IMR-90 (cell line): ENCODE measurements around the gene CRTAP. TPM values are rescaled to one million over a fixed set of nuclear protein-coding genes. Genes with fewer than 3 reads are reported as not detected.

Source experiments
- ATAC-seq: fragments of 200-7000 bp; cut with Tn5 transposase; 2 replicates; pipeline ENCODE4 v1.9.1; 2020; ENCODE audit warnings: low read depth, mild to moderate bottlenecking, moderate library complexity
- BruUV-seq: library from RNA; stranded (reverse); fragments of 400-500 nt; replicated peaks from 2 replicates; lab custom pipeline; 2021; lab: Mats Ljungman, UMichigan
- CTCF ChIA-PET: fragments of 300-600 bp; formaldehyde crosslinking; extraction: SDS; loops from one replicate; lab custom pipeline; 2021; ENCODE audit warnings: antibody characterized with exemption; lab: Yijun Ruan, JAX
- POLR2A ChIA-PET: fragments of 300-600 bp; sonication (Branson Sonifier 250); formaldehyde crosslinking; loops from one replicate; lab custom pipeline; 2022; ENCODE audit warnings: antibody characterized with exemption; ENCODE audit not compliant: unreplicated experiment; lab: Charles Lee
- DNase-seq: peaks from one replicate; pipeline ENCODE4 v3.0.0; 2013
- H2AFZ ChIP-seq: replicated peaks from 2 replicates; pipeline ENCODE3; 2013; ENCODE audit warnings: low read length, mild to moderate bottlenecking; ENCODE audit not compliant: poor library complexity
- H2AK5ac ChIP-seq: 2 replicates; pipeline ENCODE4 v1.6.1; 2013; ENCODE audit warnings: low read depth, low read length, inconsistent platforms
- H2AK9ac ChIP-seq: replicated peaks from 2 replicates; pipeline ENCODE3; 2013; ENCODE audit warnings: mild to moderate bottlenecking, low read depth, low read length, moderate library complexity; ENCODE audit not compliant: poor library complexity
- H2BK120ac ChIP-seq: 2 replicates; pipeline ENCODE4 v1.6.1; 2013; ENCODE audit warnings: low read depth, low read length, inconsistent platforms
- H2BK15ac ChIP-seq: 3 replicates; pipeline ENCODE4 v1.6.1; 2013; ENCODE audit warnings: low read depth, low read length, inconsistent platforms
- H2BK20ac ChIP-seq: 2 replicates; pipeline ENCODE4 v1.6.1; 2013; ENCODE audit warnings: low read depth, mild to moderate bottlenecking, inconsistent platforms, low read length, moderate library complexity
- H2BK5ac ChIP-seq: 2 replicates; pipeline ENCODE4 v1.6.1; 2013; ENCODE audit warnings: mild to moderate bottlenecking, low read depth, low read length, inconsistent platforms; ENCODE audit not compliant: poor library complexity, severe bottlenecking
- H3K14ac ChIP-seq: replicated peaks from 2 replicates; pipeline ENCODE4 v1.6.1; 2013; ENCODE audit warnings: low read depth, low read length, inconsistent platforms
- H3K18ac ChIP-seq: 2 replicates; pipeline ENCODE4 v1.6.1; 2013; ENCODE audit warnings: low read depth, low read length, control low read depth
- H3K23ac ChIP-seq: 2 replicates; pipeline ENCODE4 v1.6.1; 2013; ENCODE audit warnings: low read depth, low read length, inconsistent platforms
- H3K27ac ChIP-seq: 2 replicates; pipeline ENCODE4 v1.5.1; 2013; ENCODE audit warnings: mild to moderate bottlenecking, control low read depth, low read length; ENCODE audit not compliant: insufficient read depth
- H3K27me3 ChIP-seq: 2 replicates; pipeline ENCODE4 v1.6.1; 2013; ENCODE audit warnings: low read length; ENCODE audit not compliant: control insufficient read depth, insufficient read depth
- H3K36me3 ChIP-seq: 2 replicates; pipeline ENCODE4 v1.6.1; 2013; ENCODE audit warnings: low read length, mixed read lengths; ENCODE audit not compliant: control insufficient read depth, insufficient read depth
- H3K4ac ChIP-seq: 2 replicates; pipeline ENCODE4 v1.6.1; 2013; ENCODE audit warnings: low read depth, low read length, inconsistent platforms
- H3K4me1 ChIP-seq: 2 replicates; pipeline ENCODE4 v1.6.1; 2013; ENCODE audit warnings: low read length, mixed read lengths; ENCODE audit not compliant: control insufficient read depth, insufficient read depth
- H3K4me2 ChIP-seq: 2 replicates; pipeline ENCODE4 v1.6.1; 2013; ENCODE audit warnings: low read depth, mild to moderate bottlenecking, control low read depth, low read length, moderate library complexity
- H3K4me3 ChIP-seq: 2 replicates; pipeline ENCODE4 v1.5.1; 2013; ENCODE audit warnings: low read depth, mild to moderate bottlenecking, control low read depth, low read length, moderate library complexity; ENCODE audit not compliant: insufficient read depth
- H3K56ac ChIP-seq: 2 replicates; pipeline ENCODE4 v1.6.1; 2013; ENCODE audit warnings: low read length, inconsistent platforms; ENCODE audit not compliant: insufficient read depth; ENCODE audit errors: extremely low read depth
- H3K79me1 ChIP-seq, 2 experiments: 2 replicates each; pipeline ENCODE4 v1.6.1; 2013; ENCODE audit warnings: low read length in 2 of 2, inconsistent platforms in 1 of 2, low read depth in 1 of 2
- H3K9ac ChIP-seq: 2 replicates; pipeline ENCODE4 v1.6.1; 2013; ENCODE audit warnings: low read depth, low read length, control low read depth
- H3K9me1 ChIP-seq: 2 replicates; pipeline ENCODE4 v1.6.1; 2013; ENCODE audit warnings: low read length, inconsistent platforms; ENCODE audit not compliant: insufficient read depth
- H3K9me3 ChIP-seq: 2 replicates; pipeline ENCODE4 v1.6.1; 2013; ENCODE audit warnings: low read length; ENCODE audit not compliant: control insufficient read depth, insufficient read depth
- H4K20me1 ChIP-seq: 2 replicates; pipeline ENCODE4 v1.6.1; 2013; ENCODE audit warnings: low read length, inconsistent platforms; ENCODE audit not compliant: insufficient read depth
- H4K5ac ChIP-seq: 2 replicates; pipeline ENCODE4 v1.6.1; 2013; ENCODE audit warnings: mild to moderate bottlenecking, low read depth, low read length, control low read depth
- H4K8ac ChIP-seq, 2 experiments: 2 replicates each; pipeline ENCODE4 v1.6.1; 2013; ENCODE audit warnings: low read depth in 2 of 2, low read length in 2 of 2, control low read depth in 1 of 2, inconsistent platforms in 1 of 2
- H4K91ac ChIP-seq: 2 replicates; pipeline ENCODE4 v1.6.1; 2013; ENCODE audit warnings: low read depth, low read length, inconsistent platforms; ENCODE audit not compliant: insufficient read depth
- BHLHE40 ChIP-seq: fragments of 150-350 bp; IDR thresholded peaks from 2 replicates; pipeline ENCODE4 v1.6.1; 2016; ENCODE audit warnings: mild to moderate bottlenecking, low read depth, low read length
- CEBPB ChIP-seq: IDR thresholded peaks from 2 replicates; pipeline ENCODE4 v1.6.1; 2012; ENCODE audit warnings: low read depth, low read length, improper control_type of control experiment
- CHD1 ChIP-seq: IDR thresholded peaks from 2 replicates; pipeline ENCODE4 v1.6.1; 2012; ENCODE audit warnings: low read depth, low read length, improper control_type of control experiment
- CTCF ChIP-seq: conservative IDR thresholded peaks from 2 replicates; pipeline ENCODE4 v1.5.1; 2012; ENCODE audit warnings: mild to moderate bottlenecking, low read depth, low read length, improper control_type of control experiment
- FOS ChIP-seq: fragments of 150-350 bp; IDR thresholded peaks from 2 replicates; pipeline ENCODE4 v1.6.1; 2016; ENCODE audit warnings: low read depth, low read length
- MAFK ChIP-seq: IDR thresholded peaks from 2 replicates; pipeline ENCODE4 v1.6.1; 2012; ENCODE audit warnings: low read depth, low read length, improper control_type of control experiment
- MAZ ChIP-seq: IDR thresholded peaks from 2 replicates; pipeline ENCODE4 v1.6.1; 2012; ENCODE audit warnings: low read depth, mild to moderate bottlenecking, low read length, improper control_type of control experiment, moderate library complexity, borderline replicate concordance
- MXI1 ChIP-seq: IDR thresholded peaks from 2 replicates; pipeline ENCODE4 v1.6.1; 2012; ENCODE audit warnings: low read depth, mild to moderate bottlenecking, low read length, moderate library complexity, borderline replicate concordance
- NFE2L2 ChIP-seq: fragments of 150-350 bp; IDR thresholded peaks from 2 replicates; pipeline ENCODE4 v1.6.1; 2016; ENCODE audit warnings: low read depth, mild to moderate bottlenecking, low read length
- POLR2A ChIP-seq: IDR thresholded peaks from 2 replicates; pipeline ENCODE4 v1.6.1; 2012; ENCODE audit warnings: mild to moderate bottlenecking, low read depth, low read length
- RAD21 ChIP-seq: IDR thresholded peaks from 2 replicates; pipeline ENCODE4 v1.6.1; 2012; ENCODE audit warnings: low read length, improper control_type of control experiment
- RCOR1 ChIP-seq: IDR thresholded peaks from 2 replicates; pipeline ENCODE4 v1.6.1; 2012; ENCODE audit warnings: mild to moderate bottlenecking, low read length, improper control_type of control experiment; ENCODE audit not compliant: insufficient replicate concordance
- RFX5 ChIP-seq: IDR thresholded peaks from 2 replicates; pipeline ENCODE4 v1.8.0; 2012; ENCODE audit warnings: low read depth, mild to moderate bottlenecking, low read length, moderate library complexity
- SMC3 ChIP-seq: fragments of 150-350 bp; IDR thresholded peaks from 2 replicates; pipeline ENCODE4 v1.6.1; 2016; ENCODE audit warnings: low read depth, mild to moderate bottlenecking, antibody characterized with exemption, low read length, moderate library complexity
- WGBS, 2 experiments: methylation state at CpG; one replicate each; pipeline versions ENCODE4 v1.1.5 to v1.1.7; 2013; ENCODE audit warnings: missing lambda C conversion rate in 2 of 2; ENCODE audit not compliant: insufficient read length in 1 of 2; ENCODE audit errors: extremely low coverage in 2 of 2; 5-methylcytosine and 5-hydroxymethylcytosine counted together
- dilution Hi-C: fragments of 300-500 bp; cut with HindIII; formaldehyde crosslinking; loops from one replicate; pipeline ENCODE4 v1.14.3; 2018; ENCODE audit warnings: low sequenced_read_pairs; ENCODE audit not compliant: unreplicated experiment
- in situ Hi-C: fragments of 300-500 bp; cut with MboI; formaldehyde crosslinking; loops from 3 replicates; pipeline ENCODE4 v1.14.3; 2019; ENCODE audit warnings: low sequenced_read_pairs, inconsistent platforms, mixed read lengths
- intact Hi-C: fragments of 100-400 bp; cut with micrococcal nuclease; formaldehyde crosslinking; loops from 2 replicates; pipeline ENCODE4 v1.10.0; 2022
- polyA plus RNA-seq, 3 experiments: library from polyadenylated mRNA; depleted of rRNA; stranded (reverse); fragments of >200 nt; gene quantifications; 2 replicates each; pipeline ENCODE4 v1.2.3, GENCODE V29; 2012; ENCODE audit warnings: low replicate concordance in 1 of 3
- total RNA-seq: library from RNA; depleted of rRNA; stranded (reverse); fragments of >200 nt; gene quantifications from 2 replicates; pipeline ENCODE4 v1.2.3, GENCODE V29; 2012
- TF ChIP-seq, protein P1 (sequence below): fragments of 150-350 bp; IDR thresholded peaks from 2 replicates; pipeline ENCODE4 v1.6.1; 2016; ENCODE audit warnings: low read depth, mild to moderate bottlenecking, low read length, moderate library complexity, borderline replicate concordance
- TF ChIP-seq, protein P2 (sequence below): fragments of 150-350 bp; IDR thresholded peaks from 2 replicates; pipeline ENCODE4 v1.6.1; 2017; ENCODE audit warnings: mild to moderate bottlenecking, antibody characterized with exemption, low read length, low read depth

The CRTAP gene
- total and polyA plus RNA-seq, 2 of the 4 experiments (the other 2 are of a cell fraction): 108 to 205 TPM

GRCh38 chr3:33174711-33175414 lies 61.0 kb downstream of the CRTAP start:
- Histone ChIP-seq H2BK120ac (no peak overlapping the region), H3K9me1 (peaks cover 5% of the 10 kb centered on the region), H3K4ac (no peak overlapping the region), H3K4me1 (no peaks in the 10 kb centered on the region), H4K8ac (no peak overlapping the region), H4K20me1 (no peaks in the 10 kb centered on the region), H2BK5ac (no peak overlapping the region), H2BK15ac (no peak overlapping the region), H3K4me2 (no peak overlapping the region), H4K91ac (no peak overlapping the region), H3K14ac (no peak overlapping the region), H3K79me1 (no peaks in the 10 kb centered on the region), H3K18ac (no peak overlapping the region), H2AK5ac (no peak overlapping the region), H3K36me3 (no peaks in the 10 kb centered on the region), H3K9me3 (no peaks in the 10 kb centered on the region), H3K23ac (no peak overlapping the region), H2AK9ac (no peak overlapping the region), H3K27me3 (no peaks in the 10 kb centered on the region), H3K9ac (no peak overlapping the region), H3K4me3 (no peak overlapping the region), H2BK20ac (no peak overlapping the region), H2AFZ (peak overlapping the region; percentile 17), H4K5ac (no peak overlapping the region), H3K27ac (no peak overlapping the region), H3K56ac (no peak overlapping the region)
- peak; percentile 10 for DNase-seq
- dilution Hi-C loops (no loop called here), in situ Hi-C loops (no loop called here), intact Hi-C loops (no loop called here)
- TF ChIP-seq MAZ: no peak
- TF ChIP-seq SMC3: no peak
- TF ChIP-seq CTCF: no peak
- TF ChIP-seq MXI1: no peak
- no peak for TF ChIP-seq RFX5
- no peak for TF ChIP-seq POLR2A
- no peak for TF ChIP-seq MAFK
- TF ChIP-seq CHD1: no peak
- no peak for TF ChIP-seq RCOR1
- no peak for TF ChIP-seq FOS
- no peak for TF ChIP-seq RAD21
- TF ChIP-seq NFE2L2: no peak
- no peak for TF ChIP-seq BHLHE40
- TF ChIP-seq, protein P1, sequence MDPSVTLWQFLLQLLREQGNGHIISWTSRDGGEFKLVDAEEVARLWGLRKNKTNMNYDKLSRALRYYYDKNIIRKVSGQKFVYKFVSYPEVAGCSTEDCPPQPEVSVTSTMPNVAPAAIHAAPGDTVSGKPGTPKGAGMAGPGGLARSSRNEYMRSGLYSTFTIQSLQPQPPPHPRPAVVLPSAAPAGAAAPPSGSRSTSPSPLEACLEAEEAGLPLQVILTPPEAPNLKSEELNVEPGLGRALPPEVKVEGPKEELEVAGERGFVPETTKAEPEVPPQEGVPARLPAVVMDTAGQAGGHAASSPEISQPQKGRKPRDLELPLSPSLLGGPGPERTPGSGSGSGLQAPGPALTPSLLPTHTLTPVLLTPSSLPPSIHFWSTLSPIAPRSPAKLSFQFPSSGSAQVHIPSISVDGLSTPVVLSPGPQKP: no peak
- no peak for TF ChIP-seq CEBPB
- TF ChIP-seq, protein P2, sequence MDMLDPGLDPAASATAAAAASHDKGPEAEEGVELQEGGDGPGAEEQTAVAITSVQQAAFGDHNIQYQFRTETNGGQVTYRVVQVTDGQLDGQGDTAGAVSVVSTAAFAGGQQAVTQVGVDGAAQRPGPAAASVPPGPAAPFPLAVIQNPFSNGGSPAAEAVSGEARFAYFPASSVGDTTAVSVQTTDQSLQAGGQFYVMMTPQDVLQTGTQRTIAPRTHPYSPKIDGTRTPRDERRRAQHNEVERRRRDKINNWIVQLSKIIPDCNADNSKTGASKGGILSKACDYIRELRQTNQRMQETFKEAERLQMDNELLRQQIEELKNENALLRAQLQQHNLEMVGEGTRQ: no peak
- BruUV-seq: no TSS peak
- ChIA-PET CTCF (no interaction called here), POLR2A (no interaction called here)
- WGBS, 2 experiments: 93% methylated on average over 9 of the region's 19 CpGs; no CpG with 5 or more reads in 1 of the 2 experiments
- ATAC-seq: no peak
